Liver (tissue), 9 donors: Measurements from ENCODE around the gene CHAD. TPM values are rescaled to one million over a fixed set of nuclear protein-coding genes. Genes with fewer than 3 reads are reported as not detected.

ENCODE experiments used
- DNase-seq: peaks from one replicate; pipeline ENCODE4 v3.0.0-alpha.2; 2017; ENCODE audit warnings: low spot score
- H3K27ac ChIP-seq, 2 donors: one replicate each; pipeline ENCODE4 v1.7.0; 2013; ENCODE audit warnings: inconsistent platforms in 2 of 2, low read length in 2 of 2, control low read depth in 1 of 2, low read depth in 1 of 2, mild to moderate bottlenecking in 1 of 2
- H3K27me3 ChIP-seq, 4 donors: one replicate each; pipeline versions ENCODE4 v1.6.1 to v1.7.0; 2013; ENCODE audit warnings: low read length in 3 of 4, inconsistent platforms in 1 of 4, mild to moderate bottlenecking in 1 of 4, moderate library complexity in 1 of 4; ENCODE audit not compliant: control insufficient read depth in 4 of 4, insufficient read depth in 4 of 4
- H3K36me3 ChIP-seq, 4 donors: one replicate each; pipeline versions ENCODE4 v1.6.1 to v1.7.0; 2013; ENCODE audit warnings: low read length in 3 of 4, mild to moderate bottlenecking in 3 of 4, low read depth in 1 of 4, moderate library complexity in 1 of 4; ENCODE audit not compliant: control insufficient read depth in 4 of 4, insufficient read depth in 3 of 4
- H3K4me1 ChIP-seq, 4 donors: one replicate each; pipeline versions ENCODE4 v1.6.1 to v1.7.0; 2013; ENCODE audit warnings: low read length in 3 of 4, mild to moderate bottlenecking in 3 of 4, moderate library complexity in 1 of 4; ENCODE audit not compliant: control insufficient read depth in 4 of 4, insufficient read depth in 4 of 4
- H3K4me3 ChIP-seq, 3 donors: one replicate each; pipeline versions ENCODE4 v1.6.1 to v1.7.0; 2013; ENCODE audit warnings: low read length in 3 of 3, control low read depth in 1 of 3, low read depth in 1 of 3, mild to moderate bottlenecking in 1 of 3
- H3K9ac ChIP-seq, 2 donors: one replicate each; pipeline ENCODE4 v1.7.0; 2013; ENCODE audit warnings: low read length in 2 of 2, mild to moderate bottlenecking in 2 of 2, moderate library complexity in 2 of 2, control low read depth in 1 of 2, low read depth in 1 of 2
- H3K9me3 ChIP-seq, 4 donors: one replicate each; pipeline versions ENCODE4 v1.6.1 to v1.7.0; 2013; ENCODE audit warnings: low read length in 3 of 4; ENCODE audit not compliant: control insufficient read depth in 4 of 4
- CTCF ChIP-seq: fragments of 150-350 bp; IDR thresholded peaks from 2 replicates; pipeline ENCODE4 v1.5.1; 2017; ENCODE audit warnings: improper control_type of control experiment, low read depth, low read length; ENCODE audit not compliant: missing input control
- EGR1 ChIP-seq, 2 donors: IDR thresholded peaks; 2 replicates each; pipeline ENCODE4 v1.6.1; 2016 to 2018; ENCODE audit warnings: antibody characterized with exemption in 2 of 2, low read depth in 2 of 2
- FOXA1 ChIP-seq: IDR thresholded peaks from 2 replicates; pipeline ENCODE4 v1.6.1; 2016; ENCODE audit warnings: antibody characterized with exemption
- FOXA2 ChIP-seq: IDR thresholded peaks from 2 replicates; pipeline ENCODE4 v1.6.1; 2016; ENCODE audit warnings: antibody characterized with exemption
- GABPA ChIP-seq, 2 donors: IDR thresholded peaks in 1 of 2; conservative IDR thresholded peaks in 1 of 2; 2 replicates each; pipeline ENCODE4 v1.6.1; 2016; ENCODE audit warnings: antibody characterized with exemption in 2 of 2, mild to moderate bottlenecking in 1 of 2, moderate library complexity in 1 of 2
- HNF4A ChIP-seq, 2 donors: conservative IDR thresholded peaks; 2 replicates each; pipeline ENCODE4 v1.6.1; 2016; ENCODE audit warnings: antibody characterized with exemption in 2 of 2, mild to moderate bottlenecking in 2 of 2
- HNF4G ChIP-seq: IDR thresholded peaks from 2 replicates; pipeline ENCODE4 v1.6.1; 2016; ENCODE audit warnings: antibody characterized with exemption
- JUND ChIP-seq, 2 donors: IDR thresholded peaks; 2 replicates each; pipeline ENCODE4 v1.6.1; 2016; ENCODE audit warnings: antibody characterized with exemption in 2 of 2
- NR2F2 ChIP-seq: IDR thresholded peaks from 2 replicates; pipeline ENCODE4 v1.6.1; 2016; ENCODE audit warnings: antibody characterized with exemption
- RAD21 ChIP-seq, 2 donors: IDR thresholded peaks; 2 replicates each; pipeline ENCODE4 v1.6.1; 2016; ENCODE audit warnings: antibody characterized with exemption in 2 of 2, mild to moderate bottlenecking in 2 of 2
- RXRA ChIP-seq, 2 donors: IDR thresholded peaks; 2 replicates each; pipeline ENCODE4 v1.6.1; 2017 to 2018; ENCODE audit warnings: antibody characterized with exemption in 2 of 2, mild to moderate bottlenecking in 1 of 2
- SP1 ChIP-seq: IDR thresholded peaks from 2 replicates; pipeline ENCODE4 v1.6.1; 2018; ENCODE audit warnings: antibody characterized with exemption, mild to moderate bottlenecking
- TAF1 ChIP-seq: conservative IDR thresholded peaks from 2 replicates; pipeline ENCODE4 v1.6.1; 2016; ENCODE audit warnings: antibody characterized with exemption, mild to moderate bottlenecking
- YY1 ChIP-seq: IDR thresholded peaks from 2 replicates; pipeline ENCODE4 v1.6.1; 2016; ENCODE audit warnings: antibody characterized with exemption, mild to moderate bottlenecking
- ZBTB33 ChIP-seq: IDR thresholded peaks from 2 replicates; pipeline ENCODE4 v1.6.1; 2016; ENCODE audit warnings: antibody characterized with exemption
- WGBS: extraction: QIAGEN DNeasy Blood & Tissue Kit; methylation state at CpG from one replicate; pipeline ENCODE4 v1.1.7; 2013; 5-methylcytosine and 5-hydroxymethylcytosine counted together
- polyA plus RNA-seq, 2 donors: library from polyadenylated mRNA; stranded (reverse) in 1 of 2; unstranded in 1 of 2; fragments of 200-250 nt in 1 of 2; fragments of >200 nt in 1 of 2; fragmentation: Nextera tagmentation in 1 of 2; extraction: Ambion mirVana in 1 of 2; gene quantifications; one replicate each; pipeline versions ENCODE4 v1.2.1 to v1.2.3, GENCODE V29; 2013 to 2015
- total RNA-seq, 2 donors: library from RNA; depleted of rRNA; stranded (reverse); fragments of >200 nt; gene quantifications; one replicate each; pipeline ENCODE4 v1.2.3, GENCODE V29; 2014
- TF ChIP-seq, protein P1 (sequence below): IDR thresholded peaks from 2 replicates; pipeline ENCODE4 v1.6.1; 2016; ENCODE audit warnings: antibody characterized with exemption
- TF ChIP-seq, protein P2 (sequence below): IDR thresholded peaks from 2 replicates; pipeline ENCODE4 v1.6.1; 2016; ENCODE audit warnings: antibody characterized with exemption, mild to moderate bottlenecking
- TF ChIP-seq, protein P3 (sequence below): IDR thresholded peaks from 2 replicates; pipeline ENCODE4 v1.6.1; 2016; ENCODE audit warnings: antibody characterized with exemption
- donor health status: healthy.
- donor health status: healthy.
- donor health status: healthy.
- donor health status: healthy.
- donor health status: healthy.

The CHAD gene
- total and polyA plus RNA-seq, 4 donors = 0.51 to 3.3 (median 2.3) TPM

DNA sequence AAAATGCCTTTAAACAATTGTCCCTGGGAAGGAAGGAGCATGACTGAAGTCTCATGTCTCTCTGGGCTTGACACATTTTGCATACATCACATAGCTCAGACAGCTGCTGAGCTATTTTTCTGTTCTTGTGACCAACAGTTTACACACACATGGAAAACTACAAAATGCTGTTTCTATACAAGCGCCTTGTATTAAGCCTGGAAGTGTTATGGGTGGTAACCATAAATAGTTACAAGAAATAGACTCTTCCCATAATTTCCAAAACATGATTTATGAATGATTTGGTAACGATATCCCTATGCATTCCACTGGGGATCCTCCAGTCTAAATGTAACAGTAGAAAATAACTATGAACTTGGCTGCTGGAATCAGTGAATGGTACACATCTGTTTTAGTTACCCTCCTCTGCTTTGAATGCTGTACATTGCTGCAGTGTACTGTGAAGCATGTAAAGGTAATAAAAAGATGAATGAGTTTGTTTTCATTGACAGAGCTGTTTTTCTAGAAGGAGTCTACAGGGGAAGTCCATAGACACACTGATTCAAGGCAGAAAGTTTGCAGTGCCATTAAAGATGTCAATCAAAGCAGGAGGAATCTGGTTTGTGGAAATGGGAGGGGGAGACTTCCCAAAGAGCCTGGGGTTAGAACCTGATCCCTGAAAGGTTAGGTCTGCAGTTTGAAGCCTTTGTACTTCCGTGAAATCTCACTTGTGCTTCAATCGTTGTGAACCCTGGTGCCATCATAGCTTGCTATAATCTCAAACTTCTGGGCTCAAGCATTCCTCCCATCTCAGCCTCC lies 37.7 kb downstream of the CHAD start:
- Histone ChIP-seq H3K27ac (no peak overlapping the region), H3K4me3 (no peak overlapping the region), H3K4me1 (peaks cover 11 to 35% (median 33%) of the 10 kb centered on the region in 4 donors), H3K27me3 (no peaks in the 10 kb centered on the region), H3K9me3 (no peaks in the 10 kb centered on the region), H3K9ac (no peak overlapping the region), H3K36me3 (peaks cover 0 to 4% (median 0%) of the 10 kb centered on the region in 4 donors)
- TF ChIP-seq NR2F2 (no peak), EGR1 (IDR thresholded peaks at IDR 0.05; ENCODE audit: low read depth in 2 of 2) (no peak), HNF4A (conservative IDR thresholded peaks at IDR 0.05) (no peak), TAF1 (no peak), RXRA (IDR thresholded peaks at IDR 0.05) (no peak), RAD21 (IDR thresholded peaks at IDR 0.05) (no peak), GABPA (IDR thresholded peaks at IDR 0.05 in 1 of 2, conservative IDR thresholded peaks at IDR 0.05 in 1 of 2) (no peak), JUND (IDR thresholded peaks at IDR 0.05) (no peak), SP1 (no peak), YY1 (no peak), ZBTB33 (no peak), FOXA2 (no peak), FOXA1 (no peak), CTCF (no peak), HNF4G (no peak)
- TF ChIP-seq, protein P1, sequence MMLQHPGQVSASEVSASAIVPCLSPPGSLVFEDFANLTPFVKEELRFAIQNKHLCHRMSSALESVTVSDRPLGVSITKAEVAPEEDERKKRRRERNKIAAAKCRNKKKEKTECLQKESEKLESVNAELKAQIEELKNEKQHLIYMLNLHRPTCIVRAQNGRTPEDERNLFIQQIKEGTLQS = no peak
- TF ChIP-seq, protein P2, sequence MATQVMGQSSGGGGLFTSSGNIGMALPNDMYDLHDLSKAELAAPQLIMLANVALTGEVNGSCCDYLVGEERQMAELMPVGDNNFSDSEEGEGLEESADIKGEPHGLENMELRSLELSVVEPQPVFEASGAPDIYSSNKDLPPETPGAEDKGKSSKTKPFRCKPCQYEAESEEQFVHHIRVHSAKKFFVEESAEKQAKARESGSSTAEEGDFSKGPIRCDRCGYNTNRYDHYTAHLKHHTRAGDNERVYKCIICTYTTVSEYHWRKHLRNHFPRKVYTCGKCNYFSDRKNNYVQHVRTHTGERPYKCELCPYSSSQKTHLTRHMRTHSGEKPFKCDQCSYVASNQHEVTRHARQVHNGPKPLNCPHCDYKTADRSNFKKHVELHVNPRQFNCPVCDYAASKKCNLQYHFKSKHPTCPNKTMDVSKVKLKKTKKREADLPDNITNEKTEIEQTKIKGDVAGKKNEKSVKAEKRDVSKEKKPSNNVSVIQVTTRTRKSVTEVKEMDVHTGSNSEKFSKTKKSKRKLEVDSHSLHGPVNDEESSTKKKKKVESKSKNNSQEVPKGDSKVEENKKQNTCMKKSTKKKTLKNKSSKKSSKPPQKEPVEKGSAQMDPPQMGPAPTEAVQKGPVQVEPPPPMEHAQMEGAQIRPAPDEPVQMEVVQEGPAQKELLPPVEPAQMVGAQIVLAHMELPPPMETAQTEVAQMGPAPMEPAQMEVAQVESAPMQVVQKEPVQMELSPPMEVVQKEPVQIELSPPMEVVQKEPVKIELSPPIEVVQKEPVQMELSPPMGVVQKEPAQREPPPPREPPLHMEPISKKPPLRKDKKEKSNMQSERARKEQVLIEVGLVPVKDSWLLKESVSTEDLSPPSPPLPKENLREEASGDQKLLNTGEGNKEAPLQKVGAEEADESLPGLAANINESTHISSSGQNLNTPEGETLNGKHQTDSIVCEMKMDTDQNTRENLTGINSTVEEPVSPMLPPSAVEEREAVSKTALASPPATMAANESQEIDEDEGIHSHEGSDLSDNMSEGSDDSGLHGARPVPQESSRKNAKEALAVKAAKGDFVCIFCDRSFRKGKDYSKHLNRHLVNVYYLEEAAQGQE = no peak
- TF ChIP-seq, protein P3, sequence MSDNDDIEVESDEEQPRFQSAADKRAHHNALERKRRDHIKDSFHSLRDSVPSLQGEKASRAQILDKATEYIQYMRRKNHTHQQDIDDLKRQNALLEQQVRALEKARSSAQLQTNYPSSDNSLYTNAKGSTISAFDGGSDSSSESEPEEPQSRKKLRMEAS = no peak
- no peak for DNase-seq
- 83% methylated on average over 4 of the region's 4 CpGs for WGBS
